GM18526 (cell line): ENCODE results near the gene THBS2.

ENCODE experiments used
- POLR2A ChIP-seq: IDR thresholded peaks from 3 replicates; pipeline ENCODE4 v1.6.1; 2011; ENCODE audit not compliant: insufficient read length; ENCODE audit errors: extremely low read depth

The THBS2 gene

DNA sequence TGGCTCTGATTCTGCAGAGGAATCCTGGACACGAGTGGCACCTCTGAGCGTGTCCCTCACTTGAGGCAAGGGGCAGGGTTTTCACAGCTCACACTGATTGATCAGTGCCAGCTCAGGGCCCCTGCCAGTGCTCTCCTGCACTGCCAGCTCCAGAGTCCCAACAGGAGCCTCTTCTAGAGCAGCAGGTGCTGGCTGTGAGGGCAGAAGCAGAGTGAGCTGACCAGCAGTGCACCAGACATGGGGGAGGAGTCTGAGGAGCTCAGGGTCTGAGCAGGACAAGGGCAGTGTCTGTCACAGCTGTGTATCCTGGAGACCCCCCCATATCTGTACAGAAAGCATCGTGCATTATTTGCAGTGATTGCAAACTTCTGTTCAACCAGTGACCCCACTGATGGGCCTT is 31.5 kb upstream of the THBS2 start:
- no peak for TF ChIP-seq POLR2A

GRCh38 chr6:169283924-169284323 is 30.3 kb upstream of the THBS2 start:
- TF ChIP-seq POLR2A: no peak

DNA sequence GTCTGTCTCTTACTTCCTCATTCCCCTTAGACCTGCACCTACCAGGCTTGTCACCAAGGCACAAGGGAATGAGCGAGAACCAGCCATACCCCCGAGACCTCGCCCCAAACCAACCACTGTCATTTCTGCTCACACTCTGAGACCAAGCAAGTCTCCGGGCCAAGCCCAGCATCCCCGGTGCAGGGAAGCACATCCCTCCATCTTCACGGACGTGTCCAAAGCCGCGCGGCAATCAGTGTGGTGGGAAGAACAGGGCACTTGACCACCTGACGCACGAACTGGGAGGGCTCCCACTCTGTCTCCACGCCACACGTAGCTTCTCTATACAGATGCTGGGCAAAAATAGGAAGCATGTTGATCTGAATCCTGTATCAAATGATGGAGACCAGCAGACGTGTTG is 28.4 kb upstream of the THBS2 start:
- no peak for TF ChIP-seq POLR2A

DNA sequence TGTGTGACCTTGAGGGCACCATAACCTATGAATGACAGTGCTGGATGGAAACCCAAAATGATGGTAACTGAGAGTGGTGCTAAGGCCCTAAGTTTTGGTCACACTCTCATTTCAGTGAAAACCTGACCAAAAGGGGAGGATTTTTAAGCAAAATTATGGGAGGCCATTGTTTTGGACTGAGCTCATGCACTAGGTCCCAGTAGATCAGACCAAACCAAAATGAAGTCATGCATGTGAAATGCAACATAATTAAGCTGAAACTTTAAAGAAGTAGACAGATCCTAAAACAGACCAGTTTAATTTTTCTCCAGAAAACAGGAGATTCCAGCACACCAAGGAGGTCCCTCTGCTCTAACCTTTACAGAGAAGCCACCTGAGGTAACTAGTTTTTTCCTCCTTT is 24.0 kb upstream of the THBS2 start:
- no peak for TF ChIP-seq POLR2A

DNA sequence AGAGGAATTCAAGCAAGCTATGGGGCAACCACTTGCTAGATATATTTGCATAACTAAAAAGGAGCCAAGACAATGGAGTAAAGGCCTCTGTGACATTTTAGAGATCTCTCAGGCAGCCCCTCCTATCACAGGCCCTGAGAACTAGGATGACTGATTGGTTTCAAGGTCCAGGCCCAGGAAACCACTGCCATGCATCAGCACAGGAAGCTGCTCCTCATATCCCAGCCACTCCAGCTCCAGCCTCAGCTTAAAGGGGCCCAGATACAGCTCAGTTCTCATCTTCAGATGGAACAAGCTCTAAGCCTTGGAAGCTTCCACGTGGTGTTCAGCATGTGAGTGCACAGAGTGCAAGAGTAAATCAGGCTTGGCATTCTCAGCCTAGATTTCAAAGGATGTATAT is 21.1 kb upstream of the THBS2 start:
- no peak for TF ChIP-seq POLR2A

GRCh38 chr6:169273511-169273910 is 19.9 kb upstream of the THBS2 start:
- TF ChIP-seq POLR2A: no peak

GRCh38 chr6:169271877-169272216 is 18.2 kb upstream of the THBS2 start:
- no peak for TF ChIP-seq POLR2A

DNA sequence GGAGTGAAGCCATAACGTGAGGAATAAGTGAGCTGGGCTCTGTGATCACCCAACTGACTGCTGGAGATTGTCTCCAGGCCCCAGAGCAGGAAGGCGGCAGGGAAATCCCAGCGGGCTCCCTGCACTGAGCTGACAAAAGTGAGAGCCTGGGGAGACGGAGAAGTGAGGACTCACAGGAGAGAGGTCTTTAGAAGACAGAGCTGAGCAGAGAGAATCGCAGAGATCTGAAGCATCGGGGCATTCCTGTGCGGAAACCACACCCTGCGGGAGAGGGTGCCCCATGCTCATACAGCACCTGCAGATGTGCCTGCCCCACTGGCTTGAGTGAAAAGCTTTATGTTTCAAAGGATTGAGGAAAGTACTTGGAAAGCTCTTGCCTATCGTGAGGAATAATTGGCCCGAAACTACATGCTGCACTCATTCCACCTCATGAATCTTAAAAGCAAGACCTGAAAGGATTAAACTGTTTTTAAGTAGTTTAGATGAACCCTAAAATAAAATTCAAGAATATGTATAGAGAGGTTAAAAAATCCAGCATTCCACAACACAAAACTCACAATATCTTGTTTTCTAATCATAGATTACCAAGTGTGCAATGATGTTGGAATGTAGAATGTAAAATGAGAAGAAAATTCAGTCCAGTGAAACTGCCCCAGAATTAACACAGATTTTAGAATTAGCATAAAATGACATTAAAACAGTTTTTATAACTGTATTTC is 17.7 kb upstream of the THBS2 start:
- no peak for TF ChIP-seq POLR2A

- TF ChIP-seq POLR2A: no peak
Measured at GRCh38 chr6:169269180-169270076, 15.8 kb upstream of the THBS2 start.

GRCh38 chr6:169268276-169268675 is 14.6 kb upstream of the THBS2 start:
- TF ChIP-seq POLR2A: no peak

GRCh38 chr6:169266746-169267591 is 13.3 kb upstream of the THBS2 start:
- no peak for TF ChIP-seq POLR2A

DNA sequence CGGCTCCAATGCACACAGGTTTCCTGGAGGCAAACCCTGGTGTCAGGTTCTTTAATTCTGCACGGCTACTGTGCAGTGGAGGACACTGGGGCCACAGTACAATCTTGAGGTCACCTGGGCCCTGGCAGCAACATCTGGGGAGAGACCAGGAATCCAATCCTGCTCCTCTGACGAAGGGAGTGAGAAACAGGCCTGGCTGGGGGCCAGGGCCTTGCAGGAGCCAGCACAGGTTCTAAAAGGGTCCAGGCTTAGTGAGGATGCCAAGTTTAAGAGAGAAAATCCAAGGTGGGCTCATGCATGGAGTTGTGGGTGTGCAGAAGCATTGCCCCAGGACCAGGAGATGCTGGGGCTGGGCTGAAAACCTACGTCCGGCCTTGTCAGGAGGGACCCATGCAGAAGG is 12.6 kb upstream of the THBS2 start:
- no peak for TF ChIP-seq POLR2A

DNA sequence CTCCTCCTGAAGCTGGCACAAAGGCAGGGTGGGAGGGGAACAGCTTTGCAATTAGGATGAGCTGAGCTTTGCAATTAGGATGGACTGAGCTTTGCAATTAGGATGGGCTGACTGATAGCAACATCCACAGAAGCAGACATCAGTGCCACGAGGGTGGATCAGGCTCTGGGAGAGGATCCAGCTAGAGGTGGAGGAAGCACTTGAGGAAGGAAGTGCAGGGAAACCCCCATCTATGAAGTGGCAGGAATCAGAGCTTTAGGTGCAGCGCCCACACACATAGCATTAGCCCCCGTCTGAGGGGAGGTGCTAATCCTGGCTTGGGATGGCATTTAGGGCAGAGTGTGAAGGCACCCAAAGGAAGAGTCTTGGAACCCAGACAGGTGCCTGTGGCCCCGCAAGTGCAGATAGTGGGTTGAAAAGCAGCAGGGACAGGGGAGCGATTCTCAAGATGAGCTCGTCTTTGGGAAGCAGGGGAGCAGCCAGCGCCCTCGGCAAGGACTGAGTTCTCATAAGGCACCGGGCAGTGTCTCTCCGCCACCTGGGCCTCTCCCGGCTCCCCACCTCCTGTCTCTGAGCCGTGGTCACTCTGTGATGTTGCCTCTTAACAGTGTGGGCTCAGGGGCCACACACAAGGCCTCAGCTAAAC is 12.0 kb upstream of the THBS2 start:
- no peak for TF ChIP-seq POLR2A

GRCh38 chr6:169263836-169264608 is 10.4 kb upstream of the THBS2 start:
- TF ChIP-seq POLR2A: no peak
